Forelimb muscle (tissue), 1 donor: ENCODE data around the gene ACOT9. TPM values are rescaled to one million over a fixed set of nuclear protein-coding genes. Genes with fewer than 3 reads are reported as not detected.
"Not testable (repeated sequence)": the region's sequence is repeated elsewhere in the genome, so short reads cannot be mapped to it uniquely, and the experiment has no call there.

ENCODE experiments used
- DNase-seq: peaks from one replicate; pipeline ENCODE4 v3.0.0-alpha.2; 2013; ENCODE audit warnings: low read depth
- polyA plus RNA-seq: library from polyadenylated mRNA; unstranded; fragments of 120-200 nt; gene quantifications from one replicate; pipeline ENCODE4 v1.2.1, GENCODE V29; 2013; ENCODE audit not compliant: insufficient read length

ACOT9 gene
- 64.5 TPM for polyA plus RNA-seq

DNA sequence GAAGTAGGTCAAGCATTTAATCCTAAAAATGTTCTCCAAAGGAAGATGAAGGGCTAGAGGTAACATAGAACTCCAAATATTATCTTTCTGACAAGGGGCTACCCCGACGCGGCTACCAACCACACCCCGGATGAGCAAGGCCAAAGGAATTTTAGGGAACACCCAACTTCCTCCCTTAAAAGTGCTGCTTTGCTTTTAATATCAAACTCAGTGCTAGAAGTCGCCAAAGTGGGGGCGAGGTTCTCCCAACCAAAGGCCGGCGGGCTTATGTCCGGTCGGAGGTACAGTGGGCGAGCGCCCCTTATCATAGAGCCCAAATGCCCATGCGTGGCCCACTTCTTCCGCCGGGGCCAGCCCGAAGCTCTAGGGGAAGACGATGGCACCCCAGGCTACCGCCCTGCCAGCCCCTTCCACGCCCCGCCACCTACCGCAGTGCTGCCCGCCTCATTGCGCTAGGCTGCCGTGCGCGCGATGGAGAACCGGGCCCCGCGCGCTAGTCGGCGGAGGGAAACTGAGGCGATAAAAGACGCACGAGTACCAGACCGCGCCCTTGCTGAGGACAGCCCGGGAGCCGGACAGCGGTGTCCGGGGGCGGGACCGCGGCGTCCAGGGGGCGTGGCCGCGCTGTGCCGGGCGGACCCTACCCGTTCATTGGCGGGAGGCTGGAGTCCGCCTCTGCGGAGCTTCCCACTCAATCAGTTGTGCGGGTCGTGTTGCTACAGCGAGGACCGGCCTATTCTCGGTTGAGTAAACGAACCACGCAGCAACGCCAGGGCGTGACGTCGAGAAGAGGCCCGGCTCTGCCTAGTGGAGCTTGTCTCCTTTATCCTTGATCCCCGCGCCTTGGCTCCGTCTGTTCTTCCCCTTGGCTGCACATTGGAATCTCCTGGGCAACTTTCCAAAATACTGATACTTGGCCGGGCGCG lies at the start of gene ACOT9:
TSS of gene ACOT9 (minus strand) at position 580 of the 926 bp plus-strand sequence. CDS start at position 448, 132 bp downstream.
- peak; percentile 80 for DNase-seq

DNA sequence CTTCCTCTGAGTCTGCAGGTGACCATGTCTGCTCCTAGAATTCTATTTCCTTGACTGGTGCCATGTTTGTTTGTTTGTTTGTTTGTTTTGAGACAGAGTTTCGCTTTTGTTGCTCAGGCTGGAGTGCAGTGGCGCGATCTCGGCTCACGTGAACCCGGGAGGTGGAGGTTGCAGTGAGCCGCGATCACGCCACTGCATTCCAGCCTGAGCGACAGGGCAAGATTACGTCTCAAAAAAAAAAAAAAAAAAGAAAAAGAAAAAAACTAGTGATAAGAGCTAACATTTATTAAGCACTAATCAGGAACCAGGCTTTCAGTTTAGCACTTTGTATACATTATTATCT lies 47.0 kb upstream of the ACOT9 start:
- no peak for DNase-seq

DNA sequence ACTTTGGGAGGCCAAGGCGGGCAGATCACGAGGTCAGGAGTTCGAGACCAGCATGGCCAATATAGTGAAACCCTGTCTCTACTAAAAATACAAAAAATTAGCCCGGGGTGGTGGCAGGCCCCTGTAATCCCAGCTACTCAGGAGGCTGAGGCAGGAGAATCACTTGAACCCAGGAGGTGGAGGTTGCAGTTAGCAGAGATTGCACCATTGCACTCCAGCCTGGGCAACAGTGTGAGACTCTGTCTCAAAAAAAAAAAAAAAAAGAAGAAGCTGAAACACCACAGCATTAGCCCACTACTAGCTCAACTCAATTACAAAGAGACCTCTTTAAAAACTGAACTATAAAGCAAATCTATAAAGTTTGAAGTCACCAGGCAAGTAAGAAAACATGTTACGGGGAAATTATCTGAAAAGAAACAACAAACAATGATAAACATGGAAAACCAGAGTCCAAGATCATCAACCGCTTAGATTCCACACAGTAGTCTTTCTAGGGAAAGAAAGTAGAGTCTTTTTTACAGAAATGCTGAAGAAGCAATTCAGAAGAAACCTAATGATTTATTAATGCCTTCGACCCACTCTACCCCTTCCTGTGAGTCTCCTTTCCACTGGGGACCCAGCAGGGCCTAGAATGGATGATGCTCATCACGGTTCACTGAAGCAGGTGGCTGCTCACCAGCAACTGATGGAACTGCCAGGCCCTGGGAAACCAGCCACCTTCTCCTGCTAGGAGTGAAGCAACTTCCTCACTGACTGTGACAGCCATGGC lies 46.5 kb upstream of the ACOT9 start:
- DNase-seq, result no peak

- DNase-seq, result no peak
Measured at GRCh38 chrX:23788946-23789345, 45.9 kb upstream of the ACOT9 start.

DNA sequence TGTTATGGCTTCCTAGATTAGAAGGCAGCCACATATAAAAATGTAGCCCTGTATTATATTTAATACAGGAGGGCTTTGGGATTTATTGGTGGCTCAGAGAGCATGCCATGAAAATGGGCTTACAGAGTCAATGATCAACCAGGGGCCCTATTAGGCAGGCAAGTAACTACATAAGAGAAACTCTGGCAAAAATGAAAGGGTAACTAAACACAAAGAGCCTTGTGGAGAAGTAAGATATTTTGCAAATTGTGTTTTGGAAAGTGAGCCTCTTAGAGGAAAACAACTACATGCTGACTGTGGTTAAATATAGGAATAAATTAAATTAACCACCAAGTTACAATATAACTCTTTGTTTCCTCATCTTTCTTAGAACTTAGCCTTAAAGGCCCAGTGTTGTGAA lies 45.4 kb upstream of the ACOT9 start:
- no peak for DNase-seq

DNA sequence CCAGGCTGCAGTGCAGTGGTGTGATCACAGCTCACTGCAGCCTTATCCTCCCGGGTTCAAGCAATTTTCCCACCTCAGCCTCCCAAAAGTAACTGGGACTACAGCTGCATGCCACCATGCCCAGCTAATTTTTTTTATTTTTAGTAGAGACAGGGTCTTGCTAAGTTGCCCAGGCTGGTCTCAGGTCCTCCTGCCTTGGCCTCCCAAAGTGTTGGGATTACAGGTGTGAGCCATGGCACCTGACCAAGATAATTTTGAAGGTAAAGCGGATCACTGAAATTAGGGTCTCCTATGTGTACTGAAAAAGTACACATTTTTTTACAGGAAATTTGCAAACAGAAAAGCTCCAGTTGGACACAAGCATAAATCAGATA lies 44.7 kb upstream of the ACOT9 start:
- no peak for DNase-seq

GRCh38 chrX:23786268-23786815 lies 43.3 kb upstream of the ACOT9 start:
- DNase-seq, result no peak

GRCh38 chrX:23785580-23785979 lies 42.5 kb upstream of the ACOT9 start:
- DNase-seq, result no peak

- no peak for DNase-seq
Measured at GRCh38 chrX:23784470-23785331, 41.6 kb upstream of the ACOT9 start.

- DNase-seq, result no peak
Measured at GRCh38 chrX:23783589-23784469, 40.8 kb upstream of the ACOT9 start.

GRCh38 chrX:23782863-23783588 lies 40.0 kb upstream of the ACOT9 start, which contains the start of gene SAT1:
TSS of gene SAT1 (plus strand) at chrX:23783173. CDS start at chrX:23783352, 179 bp downstream.
- DNase-seq, result peak; percentile 68

- DNase-seq, result no peak
Measured at GRCh38 chrX:23782455-23782854, 39.4 kb upstream of the ACOT9 start.

- no peak for DNase-seq
Measured at GRCh38 chrX:23779025-23779424, 35.9 kb upstream of the ACOT9 start.

DNA sequence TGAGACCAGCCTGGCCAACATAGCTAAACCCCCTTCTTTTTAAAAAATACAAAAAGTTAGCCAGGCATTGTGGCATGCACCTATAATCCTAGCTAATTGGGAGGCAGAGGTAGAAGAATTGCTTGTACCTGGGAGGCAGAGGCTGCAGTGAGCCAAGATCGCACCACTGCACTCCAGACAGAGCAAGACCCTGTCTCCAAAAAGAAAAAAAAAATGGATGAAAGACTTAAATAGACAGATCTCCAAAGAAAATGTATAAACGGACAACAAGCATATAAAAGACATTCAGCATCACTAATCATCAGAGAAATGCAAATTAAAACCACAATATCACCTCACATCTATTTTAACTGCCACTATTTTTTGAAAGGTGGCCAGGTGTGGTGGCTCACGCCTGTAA lies 33.3 kb upstream of the ACOT9 start:
- no peak for DNase-seq

DNA sequence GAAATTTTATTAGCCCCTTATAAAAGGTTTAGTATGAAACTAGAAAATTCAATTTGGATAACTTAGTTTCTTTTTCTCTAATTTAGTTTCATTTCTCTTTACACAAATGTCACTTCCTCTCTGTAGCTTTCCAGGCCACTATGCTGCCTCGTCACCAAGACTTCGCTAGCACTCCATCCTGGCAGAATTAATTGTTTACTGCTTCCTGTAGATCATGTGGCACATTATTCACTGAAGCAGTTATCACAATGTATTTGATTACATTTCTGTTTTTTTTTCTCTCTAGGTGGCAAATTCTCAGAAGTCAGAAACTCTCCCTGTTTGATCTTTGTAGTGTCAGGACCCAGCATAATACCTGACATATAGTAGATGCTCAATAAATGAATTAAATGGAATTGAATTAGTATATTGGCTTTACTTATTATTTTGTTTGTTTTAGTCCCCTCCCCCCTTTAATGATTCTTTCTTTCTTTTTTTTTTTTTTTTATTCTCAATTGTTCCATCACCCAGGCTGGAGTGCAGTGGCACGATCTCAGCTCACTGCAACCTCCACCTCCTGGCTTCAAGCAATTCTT lies 30.6 kb upstream of the ACOT9 start:
- no peak for DNase-seq

- not testable (repeated sequence) for DNase-seq
Measured at GRCh38 chrX:23771086-23771485, 28.0 kb upstream of the ACOT9 start.

GRCh38 chrX:23770142-23770541 lies 27.1 kb upstream of the ACOT9 start:
- no peak for DNase-seq

DNA sequence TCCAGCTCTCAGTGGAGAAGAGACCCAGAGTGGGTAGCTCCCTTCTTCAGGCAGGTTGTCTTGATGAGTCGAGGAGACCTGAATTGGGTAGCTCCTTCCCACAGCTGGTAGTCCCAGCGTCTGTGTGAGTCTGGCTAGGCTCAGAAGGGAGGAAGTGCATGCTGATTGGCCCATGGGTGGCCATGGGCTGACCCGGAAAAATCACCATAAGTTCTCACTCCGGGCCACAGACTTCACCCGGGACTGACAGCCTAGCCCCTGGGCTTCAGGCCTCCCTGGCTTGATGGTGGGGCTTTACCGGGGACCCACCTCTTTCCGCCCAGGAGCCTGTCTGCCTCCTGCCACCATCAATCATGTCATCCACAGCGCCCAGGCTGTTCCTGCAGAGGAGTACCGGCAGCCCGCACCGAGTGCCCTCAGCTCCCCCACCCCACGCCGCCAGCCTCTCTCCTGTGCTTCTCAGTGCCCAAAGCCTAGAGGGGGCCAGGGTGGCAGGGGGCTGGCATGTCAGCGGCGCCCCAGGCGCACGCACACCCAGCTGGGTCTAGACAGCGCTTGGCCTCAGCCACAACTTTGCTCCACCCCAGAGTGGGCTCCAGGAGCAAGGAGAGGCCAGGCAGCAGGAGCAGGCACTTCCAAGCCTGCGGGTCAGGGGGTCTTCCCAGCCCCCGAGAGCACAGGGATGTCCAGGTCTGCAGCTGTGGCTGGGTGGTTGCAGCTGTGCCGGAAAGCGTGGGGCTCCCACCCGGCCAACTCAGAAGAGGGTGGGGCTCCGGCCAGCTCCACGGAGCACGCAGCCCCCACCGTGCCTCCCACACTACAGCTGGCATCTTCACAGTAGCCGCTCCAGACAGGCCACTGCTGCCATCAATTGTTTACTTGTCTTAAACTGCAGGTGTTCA lies 23.8 kb upstream of the ACOT9 start:
- no peak for DNase-seq
